Suprapubic skin (tissue), 4 donors: Measurements from ENCODE around the gene PLEKHH1.

Experiments used
- CTCF ChIP-seq, 2 donors: fragments of 200-600 bp in 1 of 2; fragments of 450-650 bp in 1 of 2; sonication (generic) in 1 of 2; IDR thresholded peaks; one replicate each; pipeline ENCODE4 v1.5.1; 2016 to 2019; ENCODE audit warnings: antibody characterized with exemption in 2 of 2, mild to moderate bottlenecking in 1 of 2, moderate library complexity in 1 of 2
- EP300 ChIP-seq: sonication (generic); formaldehyde crosslinking; IDR thresholded peaks from one replicate; pipeline ENCODE4 v1.6.1; 2017; ENCODE audit warnings: antibody characterized with exemption
- POLR2AphosphoS5 ChIP-seq, 3 donors: sonication (generic); formaldehyde crosslinking; IDR thresholded peaks; one replicate each; pipeline ENCODE4 v1.6.1; 2017; ENCODE audit warnings: antibody characterized with exemption in 3 of 3

GRCh38 chr14:67536087-67536486 is 3.0 kb downstream of the PLEKHH1 start:
- TF ChIP-seq POLR2AphosphoS5 (IDR thresholded peaks at IDR 0.05) (no peak), CTCF (IDR thresholded peaks at IDR 0.05) (no peak), EP300 (no peak)
